Central memory CD8-positive, alpha-beta T cell (primary cell): ENCODE data around the gene OR10G3.
A peak's percentile ranks its signal among the peaks of the same experiment; 100 is the strongest.
"Not testable (repeated sequence)": the region's sequence is repeated elsewhere in the genome, so short reads cannot be mapped to it uniquely, and the experiment has no call there.

Source experiments
- ATAC-seq: fragments of 150-1000 bp; cut with Tn5 transposase; replicated peaks from 2 replicates; pipeline ENCODE4 v1.10.0; 2022; ENCODE audit warnings: mild to moderate bottlenecking, moderate FRiP score, moderate number of reproducible peaks; ENCODE audit not compliant: poor library complexity, severe bottlenecking; ENCODE audit errors: extremely low read depth
- DNase-seq, 2 donors: peaks; one replicate each; pipeline ENCODE4 v3.0.0; 2021; ENCODE audit warnings: low spot score in 2 of 2
- H3K27ac Mint-ChIP-seq: one replicate; pipeline ENCODE4 v1.8.0; 2022; ENCODE audit warnings: low read depth, mild to moderate bottlenecking, moderate library complexity, mixed read lengths
- H3K27me3 Mint-ChIP-seq: one replicate; pipeline ENCODE4 v1.8.0; 2022; ENCODE audit warnings: mixed read lengths
- H3K36me3 Mint-ChIP-seq: one replicate; pipeline ENCODE4 v1.8.0; 2022; ENCODE audit warnings: mild to moderate bottlenecking, moderate library complexity, mixed read lengths; ENCODE audit not compliant: insufficient read depth
- H3K4me1 Mint-ChIP-seq: one replicate; pipeline ENCODE4 v1.8.0; 2022; ENCODE audit warnings: mixed read lengths
- H3K4me3 Mint-ChIP-seq: one replicate; pipeline ENCODE4 v1.8.0; 2022; ENCODE audit warnings: mild to moderate bottlenecking, moderate library complexity, mixed read lengths
- H3K9me3 Mint-ChIP-seq: one replicate; pipeline ENCODE4 v1.8.0; 2022; ENCODE audit warnings: mixed read lengths

OR10G3 gene

GRCh38 chr14:21579976-21580375 lies at the start of gene OR10G3:
OR10G3 (minus strand) TSS chr14:21580076; CDS start chr14:21570744, 9,332 bp downstream.
- Mint-ChIP-seq H3K4me1 (no peaks in the 10 kb centered on the region), H3K9me3 (no peaks in the 10 kb centered on the region), H3K4me3 (no peak within 1 kb of the TSS), H3K27me3 (peaks cover 36% of the 10 kb centered on the region), H3K36me3 (no peaks in the 10 kb centered on the region), H3K27ac (no peak within 1 kb of the TSS)
- no peak for DNase-seq
- no peak for ATAC-seq

GRCh38 chr14:21626491-21627230 lies 46.8 kb upstream of the OR10G3 start:
- H3K4me3 Mint-ChIP-seq, result no peak overlapping the region
- H3K27me3 Mint-ChIP-seq, result peaks cover 29% of the 10 kb centered on the region
- no peak for ATAC-seq

GRCh38 chr14:21617614-21618013 lies 37.7 kb upstream of the OR10G3 start:
- Mint-ChIP-seq H3K9me3 (no peaks in the 10 kb centered on the region), H3K27ac (no peak overlapping the region), H3K4me1 (no peaks in the 10 kb centered on the region), H3K27me3 (peaks cover 61% of the 10 kb centered on the region), H3K4me3 (no peak overlapping the region), H3K36me3 (no peaks in the 10 kb centered on the region)
- DNase-seq (no peak), ATAC-seq (no peak)

More at GRCh38 chr14:21626491-21627230, 46.8 kb upstream of the OR10G3 start:
- Mint-ChIP-seq H3K4me1 (no peaks in the 10 kb centered on the region), H3K36me3 (no peaks in the 10 kb centered on the region), H3K27ac (no peak overlapping the region), H3K9me3 (no peaks in the 10 kb centered on the region)
- no peak for DNase-seq

- ATAC-seq (no peak), DNase-seq (no peak)
- Mint-ChIP-seq H3K27me3 (peaks cover 40% of the 10 kb centered on the region), H3K27ac (no peak overlapping the region), H3K36me3 (no peaks in the 10 kb centered on the region), H3K4me1 (no peaks in the 10 kb centered on the region), H3K4me3 (no peak overlapping the region), H3K9me3 (no peaks in the 10 kb centered on the region)
Measured at GRCh38 chr14:21614240-21614639, 34.4 kb upstream of the OR10G3 start.

- H3K27ac Mint-ChIP-seq, result no peak overlapping the region
- no peaks in the 10 kb centered on the region for H3K9me3 Mint-ChIP-seq
- DNase-seq (no peak), ATAC-seq (no peak)
- H3K4me3 Mint-ChIP-seq, result no peak overlapping the region
- H3K4me1 Mint-ChIP-seq, result no peaks in the 10 kb centered on the region
- peaks cover 36% of the 10 kb centered on the region for H3K27me3 Mint-ChIP-seq
- no peaks in the 10 kb centered on the region for H3K36me3 Mint-ChIP-seq
Measured at GRCh38 chr14:21612324-21612723, 32.4 kb upstream of the OR10G3 start.

GRCh38 chr14:21602181-21602580 lies 22.3 kb upstream of the OR10G3 start:
- not testable (repeated sequence) for H3K4me3 Mint-ChIP-seq, H3K9me3 Mint-ChIP-seq, ATAC-seq, H3K27ac Mint-ChIP-seq, H3K4me1 Mint-ChIP-seq, H3K36me3 Mint-ChIP-seq, DNase-seq
- H3K27me3 Mint-ChIP-seq, result peaks cover 22% of the 10 kb centered on the region

- Mint-ChIP-seq H3K27me3 (peaks cover 62% of the 10 kb centered on the region), H3K9me3 (peaks cover 15% of the 10 kb centered on the region), H3K4me3 (no peak overlapping the region), H3K27ac (no peak overlapping the region), H3K4me1 (no peaks in the 10 kb centered on the region), H3K36me3 (peaks cover 2% of the 10 kb centered on the region)
- DNase-seq (no peak), ATAC-seq (no peak)
Measured at GRCh38 chr14:21589317-21589716, 9.4 kb upstream of the OR10G3 start.

GRCh38 chr14:21575661-21576060 lies 4.2 kb downstream of the OR10G3 start:
- Mint-ChIP-seq H3K36me3 (no peaks in the 10 kb centered on the region), H3K27ac (no peak overlapping the region), H3K27me3 (peaks cover 24% of the 10 kb centered on the region), H3K4me3 (no peak overlapping the region), H3K4me1 (no peaks in the 10 kb centered on the region), H3K9me3 (no peaks in the 10 kb centered on the region)
- ATAC-seq (no peak), DNase-seq (no peak)

- DNase-seq, result no peak
- no peak for ATAC-seq
- Mint-ChIP-seq H3K9me3 (no peaks in the 10 kb centered on the region), H3K4me3 (no peak overlapping the region), H3K36me3 (no peaks in the 10 kb centered on the region), H3K27ac (no peak overlapping the region), H3K27me3 (peaks cover 36% of the 10 kb centered on the region), H3K4me1 (no peaks in the 10 kb centered on the region)
Measured at GRCh38 chr14:21572604-21573003, 7.3 kb downstream of the OR10G3 start.

- ATAC-seq (no peak), DNase-seq (no peak)
- Mint-ChIP-seq H3K36me3 (peaks cover 2% of the 10 kb centered on the region), H3K4me3 (no peak overlapping the region), H3K27ac (no peak overlapping the region), H3K27me3 (no peaks in the 10 kb centered on the region), H3K9me3 (no peaks in the 10 kb centered on the region), H3K4me1 (peaks cover 6% of the 10 kb centered on the region)
Measured at GRCh38 chr14:21558703-21559170, 21.1 kb downstream of the OR10G3 start.

- Mint-ChIP-seq H3K27me3 (no peaks in the 10 kb centered on the region), H3K4me3 (no peak overlapping the region), H3K27ac (no peak overlapping the region), H3K36me3 (peaks cover under 1% of the 10 kb centered on the region), H3K4me1 (peaks cover 6% of the 10 kb centered on the region), H3K9me3 (no peaks in the 10 kb centered on the region)
- peak; percentile 52 to 67 for DNase-seq
- ATAC-seq, result peak; percentile 54
Measured at GRCh38 chr14:21557084-21557901, 22.6 kb downstream of the OR10G3 start.

- Mint-ChIP-seq H3K4me3 (no peak overlapping the region), H3K27ac (peak overlapping the region; percentile 31), H3K4me1 (peaks cover 6% of the 10 kb centered on the region), H3K27me3 (no peaks in the 10 kb centered on the region), H3K36me3 (no peaks in the 10 kb centered on the region), H3K9me3 (no peaks in the 10 kb centered on the region)
- ATAC-seq (no peak), DNase-seq (no peak)
Measured at GRCh38 chr14:21556378-21557083, 23.3 kb downstream of the OR10G3 start.
